ENCODE data around the gene SVOP. TPM values are rescaled to one million over a fixed set of nuclear protein-coding genes. Genes with fewer than 3 reads are reported as not detected.

SVOP gene
- total RNA-seq, 4 donors from 2014 or later, result not detected

DNA sequence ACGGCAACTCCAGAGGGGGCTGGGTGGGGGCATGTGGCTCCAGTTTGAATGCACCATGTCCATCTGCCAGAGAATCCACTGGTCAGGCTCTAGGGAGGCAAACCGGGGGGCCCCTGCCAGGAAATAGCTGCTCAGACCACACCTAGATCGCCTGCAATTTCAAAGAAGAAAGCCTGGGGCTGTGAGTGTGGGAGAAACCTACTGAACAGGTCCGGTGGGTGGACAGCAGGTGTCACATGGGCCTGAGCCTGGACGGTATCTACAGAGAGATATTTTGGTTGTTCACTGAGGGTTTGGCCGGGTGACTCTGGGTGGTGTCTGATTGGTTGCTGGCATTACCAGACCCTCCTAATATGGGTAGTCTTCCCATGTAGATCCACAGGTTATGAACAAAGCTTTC, 109.0 kb downstream of the SVOP start:
- no peaks in the 10 kb centered on the region for H3K27me3 ChIP-seq
- no peaks in the 10 kb centered on the region for H3K36me3 ChIP-seq
- DNase-seq (ENCODE audit: low spot score in 2 of 2), result no peak
- no peak overlapping the region for H3K4me3 ChIP-seq
- TF ChIP-seq, protein P1, sequence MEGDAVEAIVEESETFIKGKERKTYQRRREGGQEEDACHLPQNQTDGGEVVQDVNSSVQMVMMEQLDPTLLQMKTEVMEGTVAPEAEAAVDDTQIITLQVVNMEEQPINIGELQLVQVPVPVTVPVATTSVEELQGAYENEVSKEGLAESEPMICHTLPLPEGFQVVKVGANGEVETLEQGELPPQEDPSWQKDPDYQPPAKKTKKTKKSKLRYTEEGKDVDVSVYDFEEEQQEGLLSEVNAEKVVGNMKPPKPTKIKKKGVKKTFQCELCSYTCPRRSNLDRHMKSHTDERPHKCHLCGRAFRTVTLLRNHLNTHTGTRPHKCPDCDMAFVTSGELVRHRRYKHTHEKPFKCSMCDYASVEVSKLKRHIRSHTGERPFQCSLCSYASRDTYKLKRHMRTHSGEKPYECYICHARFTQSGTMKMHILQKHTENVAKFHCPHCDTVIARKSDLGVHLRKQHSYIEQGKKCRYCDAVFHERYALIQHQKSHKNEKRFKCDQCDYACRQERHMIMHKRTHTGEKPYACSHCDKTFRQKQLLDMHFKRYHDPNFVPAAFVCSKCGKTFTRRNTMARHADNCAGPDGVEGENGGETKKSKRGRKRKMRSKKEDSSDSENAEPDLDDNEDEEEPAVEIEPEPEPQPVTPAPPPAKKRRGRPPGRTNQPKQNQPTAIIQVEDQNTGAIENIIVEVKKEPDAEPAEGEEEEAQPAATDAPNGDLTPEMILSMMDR (IDR thresholded peaks at IDR 0.05), result no peak
- no peak for TF ChIP-seq EP300 (IDR thresholded peaks at IDR 0.05)
- TF ChIP-seq POLR2A (IDR thresholded peaks at IDR 0.05), result no peak
- H3K27ac ChIP-seq, result no peak overlapping the region
- WGBS, 2 donors, result 72 to 76% methylated on average over 6 of the region's 6 CpGs
- H3K9me3 ChIP-seq, result no peaks in the 10 kb centered on the region
- H3K4me1 ChIP-seq, result peaks cover 0 to 13% (median 0%) of the 10 kb centered on the region in 4 donors

DNA sequence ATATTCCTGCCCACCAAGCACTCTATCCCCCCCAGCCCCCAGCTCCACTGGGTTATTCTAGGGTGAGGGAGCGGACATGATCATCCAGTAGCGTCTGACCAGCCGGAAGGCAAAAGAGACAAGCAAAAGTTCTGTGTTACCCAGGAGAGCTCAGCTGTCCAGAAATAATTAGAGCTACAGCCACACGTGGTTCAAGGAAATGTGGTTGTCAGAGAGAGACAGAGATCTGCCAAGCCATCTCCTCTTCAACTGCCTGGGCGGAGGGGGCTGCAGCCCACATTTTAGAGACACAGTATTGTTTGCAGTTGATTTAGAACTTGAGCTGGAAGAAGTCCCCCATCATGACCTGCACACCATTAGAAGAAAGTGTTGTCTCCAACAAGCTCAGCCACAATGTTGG, 110.5 kb downstream of the SVOP start:
- no peak for DNase-seq (ENCODE audit: low spot score in 2 of 2)
- Histone ChIP-seq H3K27ac (no peak overlapping the region), H3K9me3 (no peaks in the 10 kb centered on the region), H3K4me3 (no peak overlapping the region), H3K4me1 (peaks cover 0 to 13% (median 0%) of the 10 kb centered on the region in 4 donors), H3K27me3 (no peaks in the 10 kb centered on the region), H3K36me3 (no peaks in the 10 kb centered on the region)
- TF ChIP-seq, protein P1 (IDR thresholded peaks at IDR 0.05), result no peak
- TF ChIP-seq POLR2A (IDR thresholded peaks at IDR 0.05) (no peak), EP300 (IDR thresholded peaks at IDR 0.05) (no peak)
- WGBS, 2 donors, result 77 to 86% methylated on average over 5 of the region's 5 CpGs

DNA sequence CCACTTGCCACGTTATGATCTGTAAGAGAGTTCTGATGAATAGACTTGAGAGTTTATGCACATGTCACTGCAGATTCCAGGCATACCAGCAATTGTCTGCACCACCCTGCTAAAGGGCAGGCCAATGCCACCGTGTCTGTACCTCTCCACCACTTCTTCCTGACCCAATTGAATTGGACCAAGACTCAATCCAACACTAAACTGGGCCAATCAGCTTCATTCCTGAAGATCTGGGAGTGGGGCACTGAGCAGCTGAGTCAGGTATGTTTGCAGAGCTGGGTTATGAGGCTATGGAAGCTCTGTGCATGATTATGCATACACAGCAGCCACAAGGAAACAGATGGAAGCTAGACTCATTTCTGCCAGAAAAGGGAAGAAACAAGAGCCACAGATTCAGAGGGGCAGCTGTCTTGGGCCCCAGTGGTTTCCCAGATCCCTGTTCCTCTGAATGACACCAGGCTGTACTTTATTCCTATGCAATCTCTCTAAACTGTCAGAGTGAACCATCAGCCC, 113.0 kb downstream of the SVOP start:
- Histone ChIP-seq H3K36me3 (no peaks in the 10 kb centered on the region), H3K27me3 (no peaks in the 10 kb centered on the region), H3K9me3 (no peaks in the 10 kb centered on the region), H3K27ac (no peak overlapping the region), H3K4me1 (no peaks in the 10 kb centered on the region), H3K4me3 (no peak overlapping the region)
- TF ChIP-seq, protein P1 (IDR thresholded peaks at IDR 0.05), result no peak
- TF ChIP-seq EP300 (IDR thresholded peaks at IDR 0.05) (peak in 1 of 2 donors; percentile 34), POLR2A (IDR thresholded peaks at IDR 0.05) (no peak)
- 12 to 20% methylated on average over 2 of the region's 2 CpGs for WGBS, 2 donors
- no peak for DNase-seq (ENCODE audit: low spot score in 2 of 2)

DNA sequence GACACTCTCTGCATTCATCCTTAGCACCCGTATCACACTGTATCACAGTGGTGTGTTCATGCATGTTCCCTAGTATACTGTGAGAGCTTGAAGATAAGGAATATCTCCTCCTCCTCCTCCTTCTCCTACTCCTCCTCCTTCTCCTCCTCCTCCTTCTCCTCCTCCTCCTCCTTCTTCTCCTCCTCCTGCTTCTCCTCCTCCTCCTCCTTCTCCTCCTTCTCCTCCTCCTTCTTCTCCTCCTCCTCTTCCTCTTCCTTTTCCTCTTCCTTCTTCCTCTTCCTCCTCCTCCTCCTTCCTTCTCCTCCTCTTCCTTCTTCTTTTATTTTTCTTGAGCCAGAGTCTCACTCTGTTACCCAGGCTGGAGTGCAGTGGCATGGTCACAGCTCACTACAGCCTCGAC, 113.9 kb downstream of the SVOP start:
- no peaks in the 10 kb centered on the region for H3K27me3 ChIP-seq
- no peak overlapping the region for H3K4me3 ChIP-seq
- no peaks in the 10 kb centered on the region for H3K4me1 ChIP-seq
- TF ChIP-seq EP300 (IDR thresholded peaks at IDR 0.05), result no peak
- H3K27ac ChIP-seq, result no peak overlapping the region
- DNase-seq (ENCODE audit: low spot score in 2 of 2), result no peak
- no peaks in the 10 kb centered on the region for H3K36me3 ChIP-seq
- H3K9me3 ChIP-seq, result no peaks in the 10 kb centered on the region
- 83 to 91% methylated on average over 2 of the region's 2 CpGs for WGBS, 2 donors

DNA sequence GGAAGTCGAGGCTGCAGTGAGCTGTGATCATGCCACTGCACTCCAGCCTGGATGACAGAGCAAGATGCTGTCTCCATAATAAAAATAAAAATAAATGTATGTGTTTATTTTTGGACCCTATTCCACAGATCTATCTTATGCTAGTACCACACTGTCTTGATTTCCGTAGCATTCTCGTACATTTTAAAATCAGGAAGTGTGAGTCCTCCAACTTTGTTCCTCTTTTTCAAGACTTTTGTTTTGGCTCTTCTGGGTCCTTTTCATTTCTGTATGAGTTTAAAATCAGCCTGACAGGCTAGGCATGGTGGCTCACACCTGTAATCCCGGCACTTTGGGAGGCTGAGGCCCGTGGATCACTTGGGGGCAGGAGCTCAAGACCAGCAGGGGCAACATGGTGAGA, 115.1 kb downstream of the SVOP start:
- Histone ChIP-seq H3K27ac (peak overlapping the region in 1 of 4 donors; percentile 28), H3K4me1 (no peaks in the 10 kb centered on the region), H3K9me3 (no peaks in the 10 kb centered on the region), H3K27me3 (no peaks in the 10 kb centered on the region), H3K36me3 (no peaks in the 10 kb centered on the region), H3K4me3 (no peak overlapping the region)
- TF ChIP-seq POLR2A (IDR thresholded peaks at IDR 0.05) (no peak), EP300 (IDR thresholded peaks at IDR 0.05) (peak in 1 of 2 donors; percentile 25)
- TF ChIP-seq, protein P1 (IDR thresholded peaks at IDR 0.05), result no peak
- no peak for DNase-seq (ENCODE audit: low spot score in 2 of 2)
- 83 to 84% methylated on average over 5 of the region's 5 CpGs for WGBS, 2 donors

DNA sequence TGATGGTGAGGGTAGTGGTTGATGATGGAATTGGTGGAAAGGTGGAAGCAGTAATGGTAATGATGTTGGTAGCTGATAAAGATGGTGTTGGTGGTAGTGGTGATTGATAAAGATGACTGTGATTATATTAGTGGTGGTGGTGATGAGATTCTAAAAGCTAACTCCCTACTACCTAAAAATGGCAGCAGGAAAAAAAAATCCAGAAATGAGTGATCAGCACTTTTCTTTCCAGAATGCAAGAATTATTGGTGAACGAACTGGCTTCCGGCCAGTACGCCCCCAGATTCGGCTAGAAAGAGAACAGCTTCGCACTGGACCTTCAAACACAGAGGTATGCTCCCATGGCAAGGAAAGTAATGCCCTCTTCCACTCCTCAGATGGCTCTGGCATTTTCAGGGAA, 121.7 kb downstream of the SVOP start:
- Histone ChIP-seq H3K27me3 (no peaks in the 10 kb centered on the region), H3K4me1 (no peaks in the 10 kb centered on the region), H3K36me3 (no peaks in the 10 kb centered on the region), H3K27ac (no peak overlapping the region), H3K4me3 (no peak overlapping the region), H3K9me3 (no peaks in the 10 kb centered on the region)
- TF ChIP-seq POLR2A (IDR thresholded peaks at IDR 0.05) (no peak), EP300 (IDR thresholded peaks at IDR 0.05) (no peak)
- TF ChIP-seq, protein P1 (IDR thresholded peaks at IDR 0.05), result no peak
- DNase-seq (ENCODE audit: low spot score in 2 of 2), result no peak
- WGBS, 2 donors, result 79 to 86% methylated on average over 5 of the region's 5 CpGs

Measured in tibial nerve (tissue), 4 donors.